Posterior cingulate gyrus (tissue), 11 donors: ENCODE measurements around the gene SCN11A.

Experiments used
- DNase-seq, 10 donors: peaks; one replicate each; pipeline versions ENCODE4 v3.0.0 to v3.0.0-alpha.2; 2020 to 2021; ENCODE audit warnings: mixed read lengths in 3 of 10
- intact Hi-C: fragments of 100-400 bp; cut with DNase I; formaldehyde crosslinking; loops from one replicate; pipeline ENCODE4 v1.15.1; 2023

SCN11A gene

DNA sequence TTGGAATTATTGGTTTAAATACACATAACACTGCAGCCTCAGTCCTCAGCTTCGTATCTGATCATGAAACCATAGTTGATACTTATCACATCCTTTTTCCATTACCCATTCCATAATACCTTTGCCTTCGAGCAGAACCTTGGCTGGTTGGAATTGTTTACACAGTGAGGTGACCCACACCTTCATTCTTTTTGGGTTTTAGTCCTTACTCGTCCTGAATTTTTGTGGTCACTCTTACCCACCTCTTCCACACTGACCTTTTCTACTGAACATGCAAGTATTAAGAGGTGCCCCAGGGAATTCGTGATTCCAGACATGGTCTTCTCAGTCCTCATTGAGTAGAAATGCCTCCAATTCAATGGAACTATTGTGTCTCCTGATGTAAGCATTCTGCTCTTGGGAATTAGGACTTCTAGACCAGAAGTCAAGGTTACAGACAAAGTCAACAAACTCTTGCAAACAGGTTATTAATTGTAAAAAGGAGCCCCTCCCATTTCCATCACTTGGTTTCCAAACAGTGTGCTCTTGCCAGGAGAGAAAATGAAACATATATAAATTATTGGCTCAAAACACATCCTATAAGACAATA lies 37.7 kb downstream of the SCN11A start:
- intact Hi-C loops = no loop called here
- DNase-seq = no peak

DNA sequence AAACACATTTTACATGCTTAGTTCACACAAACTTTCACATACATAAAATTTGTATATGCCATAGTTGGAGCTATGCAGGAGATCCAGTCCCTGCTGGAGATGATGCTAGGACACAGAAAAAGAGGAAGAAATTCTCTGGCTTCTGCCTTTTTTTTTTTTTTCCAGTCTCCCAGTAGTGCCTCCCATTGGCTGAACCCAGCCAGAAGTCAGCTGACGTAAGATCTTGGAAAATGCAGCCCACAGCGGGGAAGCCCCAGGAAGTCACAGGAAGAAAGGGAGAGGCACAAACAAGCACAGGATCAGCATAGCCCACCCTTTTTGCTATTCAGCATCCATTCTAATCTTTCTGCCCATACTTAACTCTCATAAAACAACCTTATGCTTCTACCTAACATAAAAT lies 38.5 kb downstream of the SCN11A start:
- intact Hi-C loops = no loop called here
- no peak for DNase-seq

DNA sequence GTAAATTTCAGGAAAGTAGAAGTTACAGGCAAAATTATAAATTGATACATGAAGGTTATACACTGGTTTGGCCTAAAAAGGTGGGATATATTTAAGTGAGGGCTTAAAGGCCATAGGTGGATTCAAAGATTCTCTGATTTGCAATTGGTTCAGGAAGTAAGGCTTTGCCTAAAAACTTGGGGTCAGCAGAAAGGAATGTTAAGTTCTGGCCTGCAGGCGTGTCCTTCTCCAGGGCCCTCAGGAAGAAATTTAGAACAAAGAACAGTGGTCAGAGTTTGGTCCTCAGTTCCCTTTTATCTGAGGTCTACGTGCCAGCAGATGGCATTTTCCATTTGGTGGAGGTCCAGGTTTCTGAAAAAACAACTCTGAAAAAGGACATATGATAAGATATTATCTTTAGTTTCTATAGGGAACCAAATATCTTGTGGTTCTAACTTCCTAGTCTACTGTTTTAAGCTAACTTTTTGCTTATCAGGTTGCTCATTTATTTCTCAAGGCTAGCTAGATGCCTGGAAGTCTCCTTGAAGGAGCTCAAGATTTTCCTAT lies 40.5 kb downstream of the SCN11A start:
- intact Hi-C loops = no loop called here
- DNase-seq = no peak

DNA sequence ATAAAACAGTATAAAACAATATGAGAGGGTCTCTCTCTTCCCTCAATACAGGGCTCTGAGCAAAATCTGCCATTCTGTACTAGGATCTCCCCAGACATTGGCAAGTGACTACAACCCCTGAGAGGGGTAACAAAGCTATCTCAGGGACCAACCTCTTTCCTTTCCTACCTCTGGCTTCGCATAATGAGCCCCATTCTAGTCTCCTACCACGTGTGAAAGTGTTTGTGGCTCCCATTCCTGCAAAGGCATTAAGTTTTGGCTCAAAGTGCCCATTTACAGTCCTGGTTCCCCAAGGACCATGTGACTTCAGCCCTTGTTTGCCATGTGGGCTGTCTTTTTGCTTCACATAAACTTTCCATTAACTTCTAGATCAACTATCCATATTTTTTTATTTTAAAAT lies 46.4 kb downstream of the SCN11A start:
- no peak for DNase-seq
- intact Hi-C loops = no loop called here
